DMS79 (cell line): ENCODE results near the gene KIF1B.
A peak's percentile ranks its signal among the peaks of the same experiment; 100 is the strongest.
"Not testable (repeated sequence)": the region's sequence is repeated elsewhere in the genome, so short reads cannot be mapped to it uniquely, and the experiment has no call there.

Experiments
- DNase-seq: peaks from one replicate; lab custom pipeline; 2025; lab: John Stamatoyannopoulos, UW

The KIF1B gene

GRCh38 chr1:10388387-10388715, 178.0 kb downstream of the KIF1B start:
- no peak for DNase-seq

GRCh38 chr1:10389271-10389973, 179.1 kb downstream of the KIF1B start:
- no peak for DNase-seq

- DNase-seq: no peak
These were observed 186.5 kb downstream of the KIF1B start for GRCh38 chr1:10396870-10397269.

- no peak for DNase-seq
These were observed 187.9 kb downstream of the KIF1B start for GRCh38 chr1:10398278-10398733.

GRCh38 chr1:10398734-10399443, 188.5 kb downstream of the KIF1B start, which contains the start of gene PGD:
Gene PGD, plus strand, starts transcription at chr1:10399064. Its CDS starts 54 bp downstream, at chr1:10399118.
- DNase-seq: peak; percentile 97

GRCh38 chr1:10399444-10399941, 189.1 kb downstream of the KIF1B start:
- peak; percentile 34 for DNase-seq

- DNase-seq: no peak
These were observed 189.6 kb downstream of the KIF1B start for GRCh38 chr1:10400013-10400412.

- DNase-seq: no peak
These were observed 190.9 kb downstream of the KIF1B start for GRCh38 chr1:10401281-10401680.

- DNase-seq: no peak
These were observed 192.4 kb downstream of the KIF1B start for GRCh38 chr1:10402729-10403274.

GRCh38 chr1:10407201-10407600, 196.8 kb downstream of the KIF1B start:
- DNase-seq: no peak

GRCh38 chr1:10415211-10415930, 205.0 kb downstream of the KIF1B start:
- no peak for DNase-seq

GRCh38 chr1:10415967-10416366, 205.6 kb downstream of the KIF1B start:
- not testable (repeated sequence) for DNase-seq

- DNase-seq: not testable (repeated sequence)
These were observed 208.4 kb downstream of the KIF1B start for GRCh38 chr1:10418741-10419140.

- DNase-seq: no peak
These were observed 209.0 kb downstream of the KIF1B start for GRCh38 chr1:10419351-10419750.

GRCh38 chr1:10421637-10422036, 211.3 kb downstream of the KIF1B start:
- no peak for DNase-seq

GRCh38 chr1:10424034-10424433, 213.7 kb downstream of the KIF1B start:
- no peak for DNase-seq

GRCh38 chr1:10424651-10425050, 214.3 kb downstream of the KIF1B start:
- DNase-seq: no peak

GRCh38 chr1:10425826-10426534, 215.6 kb downstream of the KIF1B start:
- DNase-seq: not testable (repeated sequence)

- not testable (repeated sequence) for DNase-seq
These were observed 216.1 kb downstream of the KIF1B start for GRCh38 chr1:10426535-10426848.

- no peak for DNase-seq
These were observed 218.6 kb downstream of the KIF1B start for GRCh38 chr1:10428984-10429383.

GRCh38 chr1:10429868-10430215, 219.5 kb downstream of the KIF1B start:
- DNase-seq: no peak
